Fibroblast of the aortic adventitia (primary cell): ENCODE results near the gene WDR27. TPM values are rescaled to one million over a fixed set of nuclear protein-coding genes. Genes with fewer than 3 reads are reported as not detected.

Experiments used
- DNase-seq: peaks from one replicate; pipeline ENCODE4 v3.0.0-alpha.2; 2010; ENCODE audit warnings: low read depth
- H3K4me3 ChIP-seq: 2 replicates; pipeline ENCODE4 v1.5.1; 2011; ENCODE audit warnings: low read depth, mild to moderate bottlenecking, control low read depth, low read length, moderate library complexity
- CTCF ChIP-seq: IDR thresholded peaks from 2 replicates; pipeline ENCODE4 v1.5.1; 2011; ENCODE audit warnings: mild to moderate bottlenecking, low read length, control low read depth, inconsistent platforms; ENCODE audit not compliant: insufficient read depth
- total RNA-seq: library from RNA; depleted of rRNA; stranded (reverse); fragments of >200 nt; gene quantifications from 2 replicates; pipeline ENCODE4 v1.2.3, GENCODE V29; 2012; ENCODE audit warnings: low replicate concordance

The WDR27 gene
- total RNA-seq, 1 donor, result 19.9 TPM

GRCh38 chr6:169657284-169657610 is 44.6 kb downstream of the WDR27 start:
- no peak overlapping the region for H3K4me3 ChIP-seq
- DNase-seq, result no peak
- TF ChIP-seq CTCF, result no peak

- H3K4me3 ChIP-seq, result no peak overlapping the region
- no peak for DNase-seq
- TF ChIP-seq CTCF, result no peak
Measured at GRCh38 chr6:169656546-169657283, 45.1 kb downstream of the WDR27 start.

GRCh38 chr6:169654598-169655391 is 47.0 kb downstream of the WDR27 start:
- peak overlapping the region; percentile 70 for H3K4me3 ChIP-seq
- TF ChIP-seq CTCF, result peak; percentile 48
- peak; percentile 74 for DNase-seq

DNA sequence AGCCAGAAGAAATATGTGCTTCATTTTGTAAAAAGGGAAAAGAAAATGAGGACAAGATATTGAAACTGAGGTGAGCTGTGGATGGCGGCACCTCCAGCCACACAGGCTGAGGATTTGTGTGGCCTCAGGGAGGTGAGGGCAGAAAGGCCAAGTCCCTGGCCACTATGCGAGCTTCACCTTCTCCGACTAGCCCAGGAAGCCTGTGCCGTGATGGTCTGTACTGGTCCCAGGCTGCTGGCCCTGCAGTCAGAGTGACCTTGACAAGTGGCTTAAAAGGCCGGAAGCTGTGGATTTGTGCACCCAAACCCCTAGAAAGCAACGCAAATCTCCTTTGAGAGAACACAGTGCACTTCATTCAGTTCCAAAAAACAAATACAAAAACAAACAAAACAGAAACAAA is 48.1 kb downstream of the WDR27 start:
- H3K4me3 ChIP-seq, result peak overlapping the region; percentile 49
- TF ChIP-seq CTCF, result no peak
- no peak for DNase-seq

- DNase-seq, result no peak
- TF ChIP-seq CTCF, result no peak
- no peak overlapping the region for H3K4me3 ChIP-seq
Measured at GRCh38 chr6:169652896-169653295, 48.9 kb downstream of the WDR27 start.

GRCh38 chr6:169651498-169651897 is 50.3 kb downstream of the WDR27 start:
- H3K4me3 ChIP-seq, result no peak overlapping the region
- no peak for TF ChIP-seq CTCF
- DNase-seq, result no peak
